SU-DHL-6 (cell line): ENCODE results near the gene DLG2.

Experiments
- H2AFZ ChIP-seq: fragments of 200-600 bp; sonication (generic); 2 replicates; pipeline ENCODE4 v1.6.1; 2014; ENCODE audit warnings: low read depth, mild to moderate bottlenecking, moderate library complexity, mixed read lengths, antibody characterized with exemption, low read length; ENCODE audit not compliant: severe bottlenecking
- H3F3A ChIP-seq: fragments of 200-600 bp; shearing (Covaris generic); 2 replicates; pipeline ENCODE4 v1.6.0; 2016; ENCODE audit warnings: antibody characterized with exemption, mild to moderate bottlenecking; ENCODE audit not compliant: insufficient read depth
- H3K27ac ChIP-seq: fragments of 200-600 bp; sonication (generic); 2 replicates; pipeline ENCODE4 v1.5.1; 2016; ENCODE audit warnings: low read depth, mild to moderate bottlenecking, low read length, moderate library complexity, mixed read lengths
- H3K27me3 ChIP-seq: fragments of 200-600 bp; sonication (generic), shearing (Covaris generic); 2 replicates; pipeline ENCODE4 v1.6.0; 2014; ENCODE audit warnings: mild to moderate bottlenecking, low read length
- H3K36me3 ChIP-seq: fragments of 200-600 bp; sonication (generic); 2 replicates; pipeline ENCODE4 v1.6.1; 2014; ENCODE audit warnings: mild to moderate bottlenecking, low read length, mixed read lengths
- H3K4me2 ChIP-seq: fragments of 300-600, 200-600 bp; shearing (Covaris generic), sonication (generic); 2 replicates; pipeline ENCODE4 v1.6.0; 2014; ENCODE audit warnings: low read length, low read depth, mild to moderate bottlenecking; ENCODE audit not compliant: poor library complexity, severe bottlenecking
- H3K4me3 ChIP-seq: fragments of 200-600 bp; sonication (generic); 2 replicates; pipeline ENCODE4 v1.5.1; 2014; ENCODE audit warnings: antibody characterized with exemption, low read length, mild to moderate bottlenecking, mixed read lengths; ENCODE audit not compliant: insufficient read depth, poor library complexity, severe bottlenecking
- H3K79me2 ChIP-seq: fragments of 200-600 bp; sonication (generic); 2 replicates; pipeline ENCODE4 v1.6.1; 2014; ENCODE audit warnings: mild to moderate bottlenecking, low read length, moderate library complexity; ENCODE audit not compliant: insufficient read depth
- H3K9ac ChIP-seq: fragments of 200-600 bp; sonication (generic); 2 replicates; pipeline ENCODE4 v1.7.0; 2014; ENCODE audit warnings: mild to moderate bottlenecking, low read length
- H3K9me2 ChIP-seq: fragments of 200-600 bp; sonication (generic); replicated peaks from 2 replicates; pipeline ENCODE4 v1.6.1; 2014; ENCODE audit warnings: low read length; ENCODE audit not compliant: insufficient read depth
- H3K9me3 ChIP-seq: fragments of 200-600 bp; sonication (generic); 2 replicates; pipeline ENCODE4 v1.6.1; 2014; ENCODE audit warnings: low read length, mixed read lengths; ENCODE audit not compliant: insufficient read depth
- H4K20me1 ChIP-seq: fragments of 200-600 bp; sonication (generic); 2 replicates; pipeline ENCODE4 v1.6.1; 2014; ENCODE audit warnings: low read depth, mild to moderate bottlenecking, antibody characterized with exemption, low read length, moderate library complexity, mixed read lengths
- EZH2phosphoT487 ChIP-seq: fragments of 200-600 bp; sonication (generic), shearing (Covaris generic); conservative IDR thresholded peaks from 2 replicates; pipeline ENCODE4 v1.6.1; 2018; ENCODE audit warnings: mild to moderate bottlenecking, antibody characterized with exemption, low read length, moderate library complexity, mixed read lengths
- TF ChIP-seq, protein P1 (sequence below): fragments of 200-600 bp; sonication (generic); IDR thresholded peaks from one replicate; pipeline ENCODE4 v1.5.1; 2017; ENCODE audit warnings: antibody characterized with exemption, mild to moderate bottlenecking, low read length, moderate library complexity; ENCODE audit not compliant: insufficient read depth, poor library complexity, severe bottlenecking

Gene DLG2

DNA sequence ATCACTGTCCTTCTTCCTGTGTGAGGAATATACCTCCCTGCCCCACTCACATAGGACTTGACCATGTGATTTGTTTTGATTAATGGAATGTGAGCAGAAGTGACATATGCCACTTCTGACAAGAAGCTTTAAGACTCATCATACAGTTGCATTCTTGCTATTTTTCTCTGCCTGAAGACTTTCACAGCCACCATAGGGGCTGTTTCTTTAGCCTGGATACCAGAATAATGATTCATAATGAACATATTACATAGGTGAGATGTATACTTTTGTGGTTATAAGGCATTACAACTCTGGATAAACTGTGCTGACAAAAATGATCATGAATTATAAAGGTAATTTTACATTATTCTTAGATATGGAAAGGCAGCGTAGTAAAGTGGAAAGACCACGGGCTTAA lies 798.0 kb downstream of the DLG2 start:
- no peak overlapping the region for H3K4me2 ChIP-seq
- no peak overlapping the region for H2AFZ ChIP-seq
- no peaks in the 10 kb centered on the region for H3K36me3 ChIP-seq
- H3K9ac ChIP-seq: no peak overlapping the region
- no peaks in the 10 kb centered on the region for H4K20me1 ChIP-seq
- H3F3A ChIP-seq: no peaks in the 10 kb centered on the region
- H3K4me3 ChIP-seq: no peak overlapping the region
- no peak overlapping the region for H3K27ac ChIP-seq
- no peaks in the 10 kb centered on the region for H3K9me2 ChIP-seq
- no peaks in the 10 kb centered on the region for H3K79me2 ChIP-seq
- H3K9me3 ChIP-seq: no peaks in the 10 kb centered on the region
- TF ChIP-seq, protein P1, sequence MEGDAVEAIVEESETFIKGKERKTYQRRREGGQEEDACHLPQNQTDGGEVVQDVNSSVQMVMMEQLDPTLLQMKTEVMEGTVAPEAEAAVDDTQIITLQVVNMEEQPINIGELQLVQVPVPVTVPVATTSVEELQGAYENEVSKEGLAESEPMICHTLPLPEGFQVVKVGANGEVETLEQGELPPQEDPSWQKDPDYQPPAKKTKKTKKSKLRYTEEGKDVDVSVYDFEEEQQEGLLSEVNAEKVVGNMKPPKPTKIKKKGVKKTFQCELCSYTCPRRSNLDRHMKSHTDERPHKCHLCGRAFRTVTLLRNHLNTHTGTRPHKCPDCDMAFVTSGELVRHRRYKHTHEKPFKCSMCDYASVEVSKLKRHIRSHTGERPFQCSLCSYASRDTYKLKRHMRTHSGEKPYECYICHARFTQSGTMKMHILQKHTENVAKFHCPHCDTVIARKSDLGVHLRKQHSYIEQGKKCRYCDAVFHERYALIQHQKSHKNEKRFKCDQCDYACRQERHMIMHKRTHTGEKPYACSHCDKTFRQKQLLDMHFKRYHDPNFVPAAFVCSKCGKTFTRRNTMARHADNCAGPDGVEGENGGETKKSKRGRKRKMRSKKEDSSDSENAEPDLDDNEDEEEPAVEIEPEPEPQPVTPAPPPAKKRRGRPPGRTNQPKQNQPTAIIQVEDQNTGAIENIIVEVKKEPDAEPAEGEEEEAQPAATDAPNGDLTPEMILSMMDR: no peak
- TF ChIP-seq EZH2phosphoT487: no peak
- H3K27me3 ChIP-seq: no peaks in the 10 kb centered on the region

DNA sequence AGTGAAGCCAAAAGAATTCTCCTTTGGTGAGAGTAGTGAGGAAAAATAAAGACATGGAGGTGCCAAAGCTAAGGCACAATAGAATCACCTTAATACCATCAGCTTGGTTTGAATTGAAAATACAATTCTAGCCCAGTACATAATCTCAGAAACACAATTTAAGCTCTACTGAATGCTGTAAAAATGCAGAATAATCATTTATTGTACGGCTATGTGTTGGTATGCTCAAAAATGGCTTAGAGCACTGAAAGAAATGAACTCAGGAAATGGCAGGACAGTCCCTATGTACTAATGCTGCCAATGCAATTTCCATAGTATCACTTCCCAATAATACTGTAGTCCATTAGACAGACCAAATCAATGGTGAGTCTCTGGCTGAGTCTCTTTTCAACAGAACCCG lies 798.5 kb downstream of the DLG2 start:
- Histone ChIP-seq H4K20me1 (no peaks in the 10 kb centered on the region), H3F3A (no peaks in the 10 kb centered on the region), H3K9ac (no peak overlapping the region), H3K9me3 (no peaks in the 10 kb centered on the region), H2AFZ (no peak overlapping the region), H3K9me2 (no peaks in the 10 kb centered on the region), H3K36me3 (no peaks in the 10 kb centered on the region), H3K79me2 (no peaks in the 10 kb centered on the region), H3K27ac (no peak overlapping the region), H3K4me3 (no peak overlapping the region), H3K4me2 (no peak overlapping the region), H3K27me3 (no peaks in the 10 kb centered on the region)
- TF ChIP-seq, protein P1: no peak
- TF ChIP-seq EZH2phosphoT487: no peak

DNA sequence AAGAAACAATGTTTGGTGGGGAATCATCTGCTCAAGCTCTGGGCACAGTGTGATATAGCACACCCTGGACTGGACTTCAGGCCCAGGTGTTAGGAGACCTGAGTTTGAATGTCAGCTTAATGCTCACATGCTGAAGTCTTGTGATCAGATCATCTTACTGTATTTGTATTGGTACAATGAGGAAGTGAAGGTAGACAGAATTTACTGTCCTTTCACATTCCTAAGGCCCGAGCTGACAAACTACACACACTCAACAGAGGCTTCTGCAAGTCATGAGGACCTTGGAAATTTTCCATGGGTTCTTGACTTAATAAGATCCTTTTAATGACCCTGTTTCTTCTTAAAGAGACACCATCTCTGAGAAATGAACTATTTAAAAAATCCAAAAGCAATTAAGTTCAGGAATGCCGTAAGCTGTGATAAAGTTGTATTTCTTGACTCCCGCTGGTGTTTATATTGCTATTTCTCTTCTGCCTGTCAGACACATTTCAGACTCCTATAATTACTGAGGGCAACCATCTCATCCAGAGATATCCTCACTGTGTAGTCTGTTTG lies 802.0 kb downstream of the DLG2 start:
- Histone ChIP-seq H3K79me2 (no peaks in the 10 kb centered on the region), H3K27ac (no peak overlapping the region), H3K9ac (no peak overlapping the region), H3K9me2 (no peaks in the 10 kb centered on the region), H4K20me1 (no peaks in the 10 kb centered on the region), H3K4me2 (no peak overlapping the region), H3K36me3 (no peaks in the 10 kb centered on the region), H3F3A (no peaks in the 10 kb centered on the region), H2AFZ (no peak overlapping the region), H3K4me3 (no peak overlapping the region), H3K9me3 (no peaks in the 10 kb centered on the region), H3K27me3 (no peaks in the 10 kb centered on the region)
- TF ChIP-seq, protein P1: no peak
- TF ChIP-seq EZH2phosphoT487: no peak
